ENCODE measurements around the gene HSPB2. TPM values are rescaled to one million over a fixed set of nuclear protein-coding genes. Genes with fewer than 3 reads are reported as not detected.

HSPB2 gene
- total RNA-seq, 1 donor from 2014 or later = 1.4 TPM

GRCh38 chr11:111909378-111909777 is 3.2 kb upstream of the HSPB2 start:
- Mint-ChIP-seq H3K4me1 (ENCODE audit: low read depth, unreplicated experiment) (peaks cover 19% of the 10 kb centered on the region), H3K27me3 (ENCODE audit: unreplicated experiment) (no peaks in the 10 kb centered on the region), H3K27ac (ENCODE audit: unreplicated experiment) (no peak overlapping the region), H3K9me3 (ENCODE audit: unreplicated experiment) (peaks cover 2% of the 10 kb centered on the region), H3K4me3 (ENCODE audit: unreplicated experiment) (no peak overlapping the region), H3K36me3 (ENCODE audit: unreplicated experiment) (peaks cover 5% of the 10 kb centered on the region)
- TF ChIP-seq CTCF (IDR thresholded peaks at IDR 0.05; ENCODE audit: partially characterized antibody, unreplicated experiment) = no peak
- no peak for DNase-seq

- Mint-ChIP-seq H3K4me3 (ENCODE audit: unreplicated experiment) (peak overlapping the region; percentile 43), H3K4me1 (ENCODE audit: low read depth, unreplicated experiment) (peaks cover 19% of the 10 kb centered on the region), H3K9me3 (ENCODE audit: unreplicated experiment) (no peaks in the 10 kb centered on the region), H3K27me3 (ENCODE audit: unreplicated experiment) (no peaks in the 10 kb centered on the region), H3K27ac (ENCODE audit: unreplicated experiment) (peak overlapping the region; percentile 35), H3K36me3 (ENCODE audit: unreplicated experiment) (peaks cover 5% of the 10 kb centered on the region)
- DNase-seq = no peak
- TF ChIP-seq CTCF (IDR thresholded peaks at IDR 0.05; ENCODE audit: partially characterized antibody, unreplicated experiment) = no peak
These were observed 1.6 kb upstream of the HSPB2 start for GRCh38 chr11:111910676-111911562.

DNA sequence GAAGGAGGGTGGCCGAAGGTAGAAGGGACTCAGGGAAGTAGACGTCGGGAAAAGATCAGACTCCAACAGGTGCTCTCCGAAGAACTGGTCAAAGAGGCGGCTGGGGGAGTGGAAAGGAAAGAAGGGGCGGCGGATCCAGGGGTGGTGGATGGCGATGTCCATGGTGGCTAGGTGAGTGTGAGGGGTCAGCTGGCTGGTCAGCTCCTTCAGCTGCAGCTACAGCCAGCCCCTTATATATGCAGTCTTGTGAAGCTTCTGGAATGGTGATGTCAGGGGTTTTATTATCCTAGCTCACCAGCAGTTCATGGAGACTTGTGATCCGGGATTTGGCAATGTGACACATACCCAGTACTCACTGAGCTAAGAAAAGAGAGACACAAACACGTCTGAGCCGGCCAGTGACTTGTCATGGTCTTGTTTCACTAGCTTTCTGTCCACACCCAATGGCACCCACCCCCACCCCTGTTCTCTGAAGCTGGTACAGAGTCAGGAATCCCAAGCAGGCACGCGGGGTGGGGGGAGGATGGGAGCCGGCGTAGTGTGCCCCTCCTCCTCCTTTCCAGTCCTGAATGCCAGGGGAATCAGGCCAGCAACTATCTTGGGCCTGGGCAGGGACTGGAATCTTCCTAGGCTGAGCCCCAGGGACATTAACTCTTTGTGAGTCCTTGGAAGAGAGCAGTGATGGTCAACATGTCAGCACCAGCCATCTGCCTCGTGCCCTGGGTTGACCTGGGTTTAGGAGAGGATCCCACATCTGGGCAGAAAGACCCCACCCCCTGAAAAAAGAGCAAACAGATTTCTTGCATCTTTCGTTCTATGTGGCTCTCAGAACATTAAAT is 752 bp upstream of the HSPB2 start, which contains the start of gene CRYAB:
Gene CRYAB (minus strand): TSS at position 208 of the 839 bp plus-strand sequence. CDS start 46 bp downstream, at position 162.
- Mint-ChIP-seq H3K27me3 (ENCODE audit: unreplicated experiment) (no peaks in the 10 kb centered on the region), H3K27ac (ENCODE audit: unreplicated experiment) (peak within 1 kb of the TSS; percentile 35), H3K9me3 (ENCODE audit: unreplicated experiment) (no peaks in the 10 kb centered on the region), H3K4me3 (ENCODE audit: unreplicated experiment) (peak within 1 kb of the TSS; percentile 43), H3K36me3 (ENCODE audit: unreplicated experiment) (peaks cover 5% of the 10 kb centered on the region), H3K4me1 (ENCODE audit: low read depth, unreplicated experiment) (peaks cover 19% of the 10 kb centered on the region)
- no peak for DNase-seq
- TF ChIP-seq CTCF (IDR thresholded peaks at IDR 0.05; ENCODE audit: partially characterized antibody, unreplicated experiment) = no peak

DNA sequence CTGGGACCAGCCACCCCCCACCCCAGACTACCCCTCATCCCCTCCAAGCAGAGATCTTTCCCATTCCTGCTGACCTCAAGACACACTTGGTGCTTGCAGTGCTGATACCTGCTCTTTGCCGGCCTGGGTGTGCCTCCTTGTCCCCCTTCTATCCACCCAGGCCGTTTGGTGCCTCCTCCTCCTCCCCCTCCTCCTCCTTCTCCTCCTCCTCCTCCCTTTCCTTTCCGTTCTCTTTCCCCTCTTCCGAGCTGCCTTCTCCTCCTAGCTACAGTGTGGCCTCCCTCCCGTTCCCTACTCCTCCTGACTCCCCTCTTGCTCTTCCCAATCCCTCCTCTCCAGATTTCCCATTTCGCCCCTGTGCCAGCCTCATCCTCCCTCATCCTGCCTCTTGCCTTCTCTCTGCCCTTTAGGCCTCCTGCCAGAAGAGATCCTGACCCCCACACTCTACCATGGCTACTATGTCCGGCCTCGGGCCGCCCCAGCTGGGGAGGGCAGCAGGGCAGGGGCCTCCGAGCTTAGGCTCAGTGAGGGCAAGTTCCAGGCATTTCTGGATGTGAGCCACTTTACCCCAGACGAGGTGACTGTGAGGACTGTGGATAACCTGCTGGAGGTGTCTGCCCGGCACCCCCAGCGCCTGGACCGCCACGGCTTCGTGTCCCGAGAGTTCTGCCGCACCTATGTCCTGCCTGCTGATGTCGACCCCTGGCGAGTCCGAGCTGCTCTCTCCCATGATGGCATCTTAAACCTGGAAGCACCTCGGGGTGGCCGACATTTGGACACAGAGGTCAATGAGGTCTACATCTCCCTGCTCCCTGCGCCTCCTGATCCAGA is 712 bp downstream of the HSPB2 start:
- peaks cover 19% of the 10 kb centered on the region for H3K4me1 Mint-ChIP-seq (ENCODE audit: low read depth, unreplicated experiment)
- H3K9me3 Mint-ChIP-seq (ENCODE audit: unreplicated experiment) = no peaks in the 10 kb centered on the region
- no peak for DNase-seq
- no peak overlapping the region for H3K27ac Mint-ChIP-seq (ENCODE audit: unreplicated experiment)
- no peak overlapping the region for H3K4me3 Mint-ChIP-seq (ENCODE audit: unreplicated experiment)
- peaks cover 5% of the 10 kb centered on the region for H3K36me3 Mint-ChIP-seq (ENCODE audit: unreplicated experiment)
- no peaks in the 10 kb centered on the region for H3K27me3 Mint-ChIP-seq (ENCODE audit: unreplicated experiment)
- TF ChIP-seq CTCF (IDR thresholded peaks at IDR 0.05; ENCODE audit: partially characterized antibody, unreplicated experiment) = no peak
